WTC11 (cell line): ENCODE measurements around the gene FXYD6. TPM values are rescaled to one million over a fixed set of nuclear protein-coding genes. Genes with fewer than 3 reads are reported as not detected.

Source experiments
- ATAC-seq: fragments of 200-7000 bp; cut with Tn5 transposase; 2 replicates; pipeline ENCODE4 v1.10.0; 2021; ENCODE audit warnings: mild to moderate bottlenecking, moderate library complexity
- CTCF ChIA-PET: fragments of 300-600 bp; sonication (Branson Sonifier 250); formaldehyde crosslinking; loops from one replicate; lab custom pipeline; 2021; ENCODE audit warnings: antibody characterized with exemption; lab: Charles Lee
- POLR2A ChIA-PET: fragments of 350-600 bp; sonication (Branson Sonifier 250); formaldehyde crosslinking; loops from one replicate; lab custom pipeline; 2021; ENCODE audit warnings: antibody characterized with exemption; lab: Charles Lee
- DNase-seq: peaks from one replicate; pipeline ENCODE4 v3.0.0; 2021; ENCODE audit warnings: low spot score
- H3K27ac Mint-ChIP-seq: 2 replicates; pipeline ENCODE4 v1.8.0; 2021; ENCODE audit warnings: mixed read lengths
- H3K27me3 Mint-ChIP-seq: 2 replicates; pipeline ENCODE4 v1.8.0; 2021; ENCODE audit warnings: low read depth, mild to moderate bottlenecking, moderate library complexity, mixed read lengths
- H3K36me3 Mint-ChIP-seq: 2 replicates; pipeline ENCODE4 v1.8.0; 2021; ENCODE audit warnings: mixed read lengths
- H3K4me1 Mint-ChIP-seq: 2 replicates; pipeline ENCODE4 v1.8.0; 2022; ENCODE audit warnings: mixed read lengths
- H3K4me3 Mint-ChIP-seq: 2 replicates; pipeline ENCODE4 v1.8.0; 2021; ENCODE audit warnings: mild to moderate bottlenecking, moderate library complexity, mixed read lengths
- H3K9me3 Mint-ChIP-seq: 2 replicates; pipeline ENCODE4 v1.8.0; 2021; ENCODE audit warnings: mixed read lengths
- ESRRA ChIP-seq: sonication (generic); formaldehyde crosslinking; IDR thresholded peaks from 2 replicates; pipeline ENCODE4 v1.8.1; 2022; ENCODE audit warnings: mild to moderate bottlenecking, missing genetic modification reagents, borderline replicate concordance
- FOXK1 ChIP-seq: sonication (generic); formaldehyde crosslinking; IDR thresholded peaks from 2 replicates; pipeline ENCODE4 v1.8.0; 2022; ENCODE audit warnings: mild to moderate bottlenecking, moderate library complexity, missing genetic modification reagents
- JAZF1 ChIP-seq: fragments of 250-450 bp; sonication (Bioruptor Pico); IDR thresholded peaks from 2 replicates; pipeline ENCODE4 v1.9.0; 2021; ENCODE audit warnings: moderate library complexity, mild to moderate bottlenecking, inconsistent platforms
- NR3C1 ChIP-seq: sonication (generic); formaldehyde crosslinking; conservative IDR thresholded peaks from 2 replicates; pipeline ENCODE4 v1.8.1; 2023; ENCODE audit warnings: low read depth, mild to moderate bottlenecking, missing genetic modification reagents
- OVOL2 ChIP-seq: fragments of 250-450 bp; sonication (Bioruptor Pico); IDR thresholded peaks from 2 replicates; pipeline ENCODE4 v1.9.0; 2021; ENCODE audit warnings: mild to moderate bottlenecking, borderline replicate concordance
- PRRX2 ChIP-seq: fragments of 250-450 bp; sonication (Bioruptor Pico); IDR thresholded peaks from 2 replicates; pipeline ENCODE4 v1.8.0; 2021; ENCODE audit warnings: mild to moderate bottlenecking
- RORB ChIP-seq: fragments of 250-450 bp; sonication (Bioruptor Pico); IDR thresholded peaks from 2 replicates; pipeline ENCODE4 v1.9.0; 2021; ENCODE audit warnings: mild to moderate bottlenecking
- TEAD1 ChIP-seq: sonication (generic); formaldehyde crosslinking; IDR thresholded peaks from 2 replicates; pipeline ENCODE4 v1.8.0; 2022; ENCODE audit warnings: mild to moderate bottlenecking, missing genetic modification reagents
- ZNF138 ChIP-seq: sonication (generic); formaldehyde crosslinking; conservative IDR thresholded peaks from 2 replicates; pipeline ENCODE4 v1.8.1; 2022; ENCODE audit warnings: mild to moderate bottlenecking, moderate library complexity, missing genetic modification reagents
- total RNA-seq: library from RNA; stranded (reverse); gene quantifications from 3 replicates; pipeline ENCODE4 v1.2.3, GENCODE V29; 2021
- TF ChIP-seq, protein P1 (sequence below): sonication (generic); formaldehyde crosslinking; IDR thresholded peaks from 2 replicates; pipeline ENCODE4 v1.8.0; 2022; ENCODE audit warnings: mild to moderate bottlenecking, missing genetic modification reagents
- TF ChIP-seq, protein P2 (sequence below): fragments of 250-450 bp; sonication (Bioruptor Pico); IDR thresholded peaks from 2 replicates; pipeline ENCODE4 v1.9.0; 2021; ENCODE audit warnings: mild to moderate bottlenecking
- TF ChIP-seq, protein P3 (sequence below): sonication (generic); formaldehyde crosslinking; IDR thresholded peaks from 2 replicates; pipeline ENCODE4 v1.8.0; 2022; ENCODE audit warnings: missing genetic modification reagents
- TF ChIP-seq, protein P4 (sequence below): sonication (generic); formaldehyde crosslinking; IDR thresholded peaks from 2 replicates; pipeline ENCODE4 v1.8.0; 2022; ENCODE audit warnings: mild to moderate bottlenecking, missing genetic modification reagents
- TF ChIP-seq, protein P5 (sequence below): fragments of 250-450 bp; sonication (Bioruptor Pico); IDR thresholded peaks from 2 replicates; pipeline ENCODE4 v2.1.2; 2022; ENCODE audit warnings: mild to moderate bottlenecking, moderate library complexity
- TF ChIP-seq, protein P6 (sequence below): sonication (generic); formaldehyde crosslinking; IDR thresholded peaks from 2 replicates; pipeline ENCODE4 v1.8.0; 2023; ENCODE audit warnings: mild to moderate bottlenecking, missing genetic modification reagents
- TF ChIP-seq, protein P7 (sequence below): sonication (generic); formaldehyde crosslinking; IDR thresholded peaks from 2 replicates; pipeline ENCODE4 v1.8.1; 2022; ENCODE audit warnings: low read depth, missing genetic modification reagents, borderline replicate concordance
- TF ChIP-seq, protein P8 (sequence below): sonication (generic); formaldehyde crosslinking; conservative IDR thresholded peaks from 2 replicates; pipeline ENCODE4 v1.8.1; 2023; ENCODE audit warnings: mild to moderate bottlenecking, low read depth, missing genetic modification reagents, moderate library complexity

The FXYD6 gene
- total RNA-seq, 1 experiment from 2014 or later = 26.2 TPM

DNA sequence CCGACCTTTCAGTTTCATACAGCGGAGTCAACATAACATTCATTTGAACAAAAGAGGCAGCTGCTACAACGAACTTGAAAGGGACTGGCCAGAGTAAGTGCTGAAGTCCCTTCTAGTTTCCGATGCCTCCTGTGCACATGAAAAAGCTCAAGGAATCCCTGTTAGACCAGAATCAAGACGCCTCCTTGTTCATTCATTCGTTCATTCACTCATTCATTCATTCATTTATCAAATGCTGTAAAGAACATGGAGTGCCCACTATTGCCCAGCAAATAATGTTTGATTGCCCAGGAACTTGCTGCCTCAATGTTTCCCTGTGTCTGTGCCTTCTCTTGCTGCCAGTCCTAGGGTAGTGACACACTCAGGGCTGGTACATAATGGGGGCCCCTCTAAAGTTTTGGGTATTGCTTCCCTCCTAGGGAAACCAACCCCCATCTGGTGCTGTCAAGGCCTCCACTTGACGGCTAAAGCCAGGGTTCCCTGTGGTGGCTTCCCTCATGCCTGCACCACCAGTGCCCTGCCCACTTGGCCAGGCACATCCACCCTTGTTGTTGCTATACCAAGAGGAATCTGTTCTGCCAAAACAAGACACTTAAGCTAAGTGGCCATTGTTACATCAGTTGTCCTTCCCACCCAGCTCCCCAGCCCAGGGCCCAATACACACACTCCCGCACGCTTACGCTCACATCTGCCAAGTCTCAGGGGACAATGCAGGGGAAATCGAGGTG is 48.9 kb upstream of the FXYD6 start (continued):
- TF ChIP-seq, protein P1, sequence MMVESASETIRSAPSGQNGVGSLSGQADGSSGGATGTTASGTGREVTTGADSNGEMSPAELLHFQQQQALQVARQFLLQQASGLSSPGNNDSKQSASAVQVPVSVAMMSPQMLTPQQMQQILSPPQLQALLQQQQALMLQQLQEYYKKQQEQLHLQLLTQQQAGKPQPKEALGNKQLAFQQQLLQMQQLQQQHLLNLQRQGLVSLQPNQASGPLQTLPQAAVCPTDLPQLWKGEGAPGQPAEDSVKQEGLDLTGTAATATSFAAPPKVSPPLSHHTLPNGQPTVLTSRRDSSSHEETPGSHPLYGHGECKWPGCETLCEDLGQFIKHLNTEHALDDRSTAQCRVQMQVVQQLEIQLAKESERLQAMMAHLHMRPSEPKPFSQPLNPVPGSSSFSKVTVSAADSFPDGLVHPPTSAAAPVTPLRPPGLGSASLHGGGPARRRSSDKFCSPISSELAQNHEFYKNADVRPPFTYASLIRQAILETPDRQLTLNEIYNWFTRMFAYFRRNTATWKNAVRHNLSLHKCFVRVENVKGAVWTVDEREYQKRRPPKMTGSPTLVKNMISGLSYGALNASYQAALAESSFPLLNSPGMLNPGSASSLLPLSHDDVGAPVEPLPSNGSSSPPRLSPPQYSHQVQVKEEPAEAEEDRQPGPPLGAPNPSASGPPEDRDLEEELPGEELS (CRISPR knock-in tag) = no peak
- no peak for TF ChIP-seq OVOL2
- TF ChIP-seq, protein P2, sequence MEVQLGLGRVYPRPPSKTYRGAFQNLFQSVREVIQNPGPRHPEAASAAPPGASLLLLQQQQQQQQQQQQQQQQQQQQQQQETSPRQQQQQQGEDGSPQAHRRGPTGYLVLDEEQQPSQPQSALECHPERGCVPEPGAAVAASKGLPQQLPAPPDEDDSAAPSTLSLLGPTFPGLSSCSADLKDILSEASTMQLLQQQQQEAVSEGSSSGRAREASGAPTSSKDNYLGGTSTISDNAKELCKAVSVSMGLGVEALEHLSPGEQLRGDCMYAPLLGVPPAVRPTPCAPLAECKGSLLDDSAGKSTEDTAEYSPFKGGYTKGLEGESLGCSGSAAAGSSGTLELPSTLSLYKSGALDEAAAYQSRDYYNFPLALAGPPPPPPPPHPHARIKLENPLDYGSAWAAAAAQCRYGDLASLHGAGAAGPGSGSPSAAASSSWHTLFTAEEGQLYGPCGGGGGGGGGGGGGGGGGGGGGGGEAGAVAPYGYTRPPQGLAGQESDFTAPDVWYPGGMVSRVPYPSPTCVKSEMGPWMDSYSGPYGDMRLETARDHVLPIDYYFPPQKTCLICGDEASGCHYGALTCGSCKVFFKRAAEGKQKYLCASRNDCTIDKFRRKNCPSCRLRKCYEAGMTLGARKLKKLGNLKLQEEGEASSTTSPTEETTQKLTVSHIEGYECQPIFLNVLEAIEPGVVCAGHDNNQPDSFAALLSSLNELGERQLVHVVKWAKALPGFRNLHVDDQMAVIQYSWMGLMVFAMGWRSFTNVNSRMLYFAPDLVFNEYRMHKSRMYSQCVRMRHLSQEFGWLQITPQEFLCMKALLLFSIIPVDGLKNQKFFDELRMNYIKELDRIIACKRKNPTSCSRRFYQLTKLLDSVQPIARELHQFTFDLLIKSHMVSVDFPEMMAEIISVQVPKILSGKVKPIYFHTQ = no peak
- TF ChIP-seq, protein P3, sequence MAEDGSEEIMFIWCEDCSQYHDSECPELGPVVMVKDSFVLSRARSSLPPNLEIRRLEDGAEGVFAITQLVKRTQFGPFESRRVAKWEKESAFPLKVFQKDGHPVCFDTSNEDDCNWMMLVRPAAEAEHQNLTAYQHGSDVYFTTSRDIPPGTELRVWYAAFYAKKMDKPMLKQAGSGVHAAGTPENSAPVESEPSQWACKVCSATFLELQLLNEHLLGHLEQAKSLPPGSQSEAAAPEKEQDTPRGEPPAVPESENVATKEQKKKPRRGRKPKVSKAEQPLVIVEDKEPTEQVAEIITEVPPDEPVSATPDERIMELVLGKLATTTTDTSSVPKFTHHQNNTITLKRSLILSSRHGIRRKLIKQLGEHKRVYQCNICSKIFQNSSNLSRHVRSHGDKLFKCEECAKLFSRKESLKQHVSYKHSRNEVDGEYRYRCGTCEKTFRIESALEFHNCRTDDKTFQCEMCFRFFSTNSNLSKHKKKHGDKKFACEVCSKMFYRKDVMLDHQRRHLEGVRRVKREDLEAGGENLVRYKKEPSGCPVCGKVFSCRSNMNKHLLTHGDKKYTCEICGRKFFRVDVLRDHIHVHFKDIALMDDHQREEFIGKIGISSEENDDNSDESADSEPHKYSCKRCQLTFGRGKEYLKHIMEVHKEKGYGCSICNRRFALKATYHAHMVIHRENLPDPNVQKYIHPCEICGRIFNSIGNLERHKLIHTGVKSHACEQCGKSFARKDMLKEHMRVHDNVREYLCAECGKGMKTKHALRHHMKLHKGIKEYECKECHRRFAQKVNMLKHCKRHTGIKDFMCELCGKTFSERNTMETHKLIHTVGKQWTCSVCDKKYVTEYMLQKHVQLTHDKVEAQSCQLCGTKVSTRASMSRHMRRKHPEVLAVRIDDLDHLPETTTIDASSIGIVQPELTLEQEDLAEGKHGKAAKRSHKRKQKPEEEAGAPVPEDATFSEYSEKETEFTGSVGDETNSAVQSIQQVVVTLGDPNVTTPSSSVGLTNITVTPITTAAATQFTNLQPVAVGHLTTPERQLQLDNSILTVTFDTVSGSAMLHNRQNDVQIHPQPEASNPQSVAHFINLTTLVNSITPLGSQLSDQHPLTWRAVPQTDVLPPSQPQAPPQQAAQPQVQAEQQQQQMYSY (CRISPR knock-in tag) = no peak
- TF ChIP-seq, protein P4, sequence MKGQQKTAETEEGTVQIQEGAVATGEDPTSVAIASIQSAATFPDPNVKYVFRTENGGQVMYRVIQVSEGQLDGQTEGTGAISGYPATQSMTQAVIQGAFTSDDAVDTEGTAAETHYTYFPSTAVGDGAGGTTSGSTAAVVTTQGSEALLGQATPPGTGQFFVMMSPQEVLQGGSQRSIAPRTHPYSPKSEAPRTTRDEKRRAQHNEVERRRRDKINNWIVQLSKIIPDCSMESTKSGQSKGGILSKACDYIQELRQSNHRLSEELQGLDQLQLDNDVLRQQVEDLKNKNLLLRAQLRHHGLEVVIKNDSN (CRISPR knock-in tag) = no peak
- TF ChIP-seq PRRX2 (CRISPR knock-in tag) = no peak

DNA sequence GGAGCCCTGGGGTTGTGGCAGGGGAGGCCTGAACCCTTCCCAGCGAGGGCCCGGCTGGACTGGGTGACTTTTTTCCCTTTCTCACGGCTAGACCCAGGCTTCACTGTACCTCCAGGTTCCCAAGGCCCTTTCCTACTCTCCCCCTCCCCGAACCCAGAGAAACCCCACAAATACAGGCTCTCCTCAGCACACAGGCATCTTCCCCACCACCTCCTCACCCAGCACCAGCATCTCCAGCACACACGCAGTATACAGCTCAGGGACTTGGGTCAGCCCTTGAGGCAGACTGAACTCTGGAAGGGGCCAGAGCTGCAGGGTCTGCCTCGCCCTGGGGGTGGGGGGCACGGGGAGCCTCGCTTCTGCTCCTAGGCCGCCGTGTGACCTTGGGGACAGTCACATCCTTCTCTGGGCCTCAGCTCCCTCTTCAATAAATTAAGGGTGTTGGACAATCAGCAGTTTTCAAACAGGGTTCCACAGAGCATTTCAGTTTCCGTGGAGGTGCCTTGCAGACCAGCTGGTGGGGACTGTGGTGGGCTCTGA is 48.2 kb upstream of the FXYD6 start:
- ChIA-PET CTCF (interaction anchor here (0.7 to 1.7 kb wide), 5 partner anchors 20 to 129 kb away, joined by 3 to 11 read pairs (median 4); no protein-coding TSS in a partner anchor), POLR2A (no interaction called here)
- ATAC-seq (no peak), DNase-seq (no peak)
- H3K36me3 Mint-ChIP-seq = no peaks in the 10 kb centered on the region
- no peak overlapping the region for H3K4me3 Mint-ChIP-seq
- H3K4me1 Mint-ChIP-seq = peaks cover 14% of the 10 kb centered on the region
- H3K9me3 Mint-ChIP-seq = no peaks in the 10 kb centered on the region
- H3K27me3 Mint-ChIP-seq = peaks cover 4% of the 10 kb centered on the region
- no peak overlapping the region for H3K27ac Mint-ChIP-seq
- TF ChIP-seq ESRRA (CRISPR knock-in tag) = no peak
- no peak for TF ChIP-seq ZNF138
- TF ChIP-seq, protein P5, sequence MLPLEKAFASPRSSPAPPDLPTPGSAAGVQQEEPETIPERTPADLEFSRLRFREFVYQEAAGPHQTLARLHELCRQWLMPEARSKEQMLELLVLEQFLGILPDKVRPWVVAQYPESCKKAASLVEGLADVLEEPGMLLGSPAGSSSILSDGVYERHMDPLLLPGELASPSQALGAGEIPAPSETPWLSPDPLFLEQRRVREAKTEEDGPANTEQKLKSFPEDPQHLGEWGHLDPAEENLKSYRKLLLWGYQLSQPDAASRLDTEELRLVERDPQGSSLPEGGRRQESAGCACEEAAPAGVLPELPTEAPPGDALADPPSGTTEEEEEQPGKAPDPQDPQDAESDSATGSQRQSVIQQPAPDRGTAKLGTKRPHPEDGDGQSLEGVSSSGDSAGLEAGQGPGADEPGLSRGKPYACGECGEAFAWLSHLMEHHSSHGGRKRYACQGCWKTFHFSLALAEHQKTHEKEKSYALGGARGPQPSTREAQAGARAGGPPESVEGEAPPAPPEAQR (CRISPR knock-in tag) = no peak
- no peak for TF ChIP-seq TEAD1 (CRISPR knock-in tag)
- TF ChIP-seq, protein P6, sequence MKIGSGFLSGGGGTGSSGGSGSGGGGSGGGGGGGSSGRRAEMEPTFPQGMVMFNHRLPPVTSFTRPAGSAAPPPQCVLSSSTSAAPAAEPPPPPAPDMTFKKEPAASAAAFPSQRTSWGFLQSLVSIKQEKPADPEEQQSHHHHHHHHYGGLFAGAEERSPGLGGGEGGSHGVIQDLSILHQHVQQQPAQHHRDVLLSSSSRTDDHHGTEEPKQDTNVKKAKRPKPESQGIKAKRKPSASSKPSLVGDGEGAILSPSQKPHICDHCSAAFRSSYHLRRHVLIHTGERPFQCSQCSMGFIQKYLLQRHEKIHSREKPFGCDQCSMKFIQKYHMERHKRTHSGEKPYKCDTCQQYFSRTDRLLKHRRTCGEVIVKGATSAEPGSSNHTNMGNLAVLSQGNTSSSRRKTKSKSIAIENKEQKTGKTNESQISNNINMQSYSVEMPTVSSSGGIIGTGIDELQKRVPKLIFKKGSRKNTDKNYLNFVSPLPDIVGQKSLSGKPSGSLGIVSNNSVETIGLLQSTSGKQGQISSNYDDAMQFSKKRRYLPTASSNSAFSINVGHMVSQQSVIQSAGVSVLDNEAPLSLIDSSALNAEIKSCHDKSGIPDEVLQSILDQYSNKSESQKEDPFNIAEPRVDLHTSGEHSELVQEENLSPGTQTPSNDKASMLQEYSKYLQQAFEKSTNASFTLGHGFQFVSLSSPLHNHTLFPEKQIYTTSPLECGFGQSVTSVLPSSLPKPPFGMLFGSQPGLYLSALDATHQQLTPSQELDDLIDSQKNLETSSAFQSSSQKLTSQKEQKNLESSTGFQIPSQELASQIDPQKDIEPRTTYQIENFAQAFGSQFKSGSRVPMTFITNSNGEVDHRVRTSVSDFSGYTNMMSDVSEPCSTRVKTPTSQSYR = no peak
- TF ChIP-seq, protein P7, sequence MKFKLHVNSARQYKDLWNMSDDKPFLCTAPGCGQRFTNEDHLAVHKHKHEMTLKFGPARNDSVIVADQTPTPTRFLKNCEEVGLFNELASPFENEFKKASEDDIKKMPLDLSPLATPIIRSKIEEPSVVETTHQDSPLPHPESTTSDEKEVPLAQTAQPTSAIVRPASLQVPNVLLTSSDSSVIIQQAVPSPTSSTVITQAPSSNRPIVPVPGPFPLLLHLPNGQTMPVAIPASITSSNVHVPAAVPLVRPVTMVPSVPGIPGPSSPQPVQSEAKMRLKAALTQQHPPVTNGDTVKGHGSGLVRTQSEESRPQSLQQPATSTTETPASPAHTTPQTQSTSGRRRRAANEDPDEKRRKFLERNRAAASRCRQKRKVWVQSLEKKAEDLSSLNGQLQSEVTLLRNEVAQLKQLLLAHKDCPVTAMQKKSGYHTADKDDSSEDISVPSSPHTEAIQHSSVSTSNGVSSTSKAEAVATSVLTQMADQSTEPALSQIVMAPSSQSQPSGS (CRISPR knock-in tag) = no peak
- TF ChIP-seq NR3C1 (CRISPR knock-in tag) = no peak
- TF ChIP-seq, protein P8, sequence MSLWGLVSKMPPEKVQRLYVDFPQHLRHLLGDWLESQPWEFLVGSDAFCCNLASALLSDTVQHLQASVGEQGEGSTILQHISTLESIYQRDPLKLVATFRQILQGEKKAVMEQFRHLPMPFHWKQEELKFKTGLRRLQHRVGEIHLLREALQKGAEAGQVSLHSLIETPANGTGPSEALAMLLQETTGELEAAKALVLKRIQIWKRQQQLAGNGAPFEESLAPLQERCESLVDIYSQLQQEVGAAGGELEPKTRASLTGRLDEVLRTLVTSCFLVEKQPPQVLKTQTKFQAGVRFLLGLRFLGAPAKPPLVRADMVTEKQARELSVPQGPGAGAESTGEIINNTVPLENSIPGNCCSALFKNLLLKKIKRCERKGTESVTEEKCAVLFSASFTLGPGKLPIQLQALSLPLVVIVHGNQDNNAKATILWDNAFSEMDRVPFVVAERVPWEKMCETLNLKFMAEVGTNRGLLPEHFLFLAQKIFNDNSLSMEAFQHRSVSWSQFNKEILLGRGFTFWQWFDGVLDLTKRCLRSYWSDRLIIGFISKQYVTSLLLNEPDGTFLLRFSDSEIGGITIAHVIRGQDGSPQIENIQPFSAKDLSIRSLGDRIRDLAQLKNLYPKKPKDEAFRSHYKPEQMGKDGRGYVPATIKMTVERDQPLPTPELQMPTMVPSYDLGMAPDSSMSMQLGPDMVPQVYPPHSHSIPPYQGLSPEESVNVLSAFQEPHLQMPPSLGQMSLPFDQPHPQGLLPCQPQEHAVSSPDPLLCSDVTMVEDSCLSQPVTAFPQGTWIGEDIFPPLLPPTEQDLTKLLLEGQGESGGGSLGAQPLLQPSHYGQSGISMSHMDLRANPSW (CRISPR knock-in tag) = no peak
- TF ChIP-seq RORB (CRISPR knock-in tag) = no peak
- no peak for TF ChIP-seq JAZF1
- no peak for TF ChIP-seq FOXK1 (CRISPR knock-in tag)
